Thyroid gland (tissue), 4 donors: Measurements from ENCODE around the gene CNTROB.

ENCODE experiments used
- CTCF ChIP-seq, 6 experiments: fragments of 200-600 bp in 3 of 6; fragments of 450-650 bp in 3 of 6; sonication (generic) in 3 of 6; IDR thresholded peaks; one replicate each; pipeline ENCODE4 v1.5.1; 2016 to 2019; ENCODE audit warnings: antibody characterized with exemption in 6 of 6, mild to moderate bottlenecking in 2 of 6, inconsistent platforms in 1 of 6, moderate library complexity in 1 of 6
- POLR2A ChIP-seq, 2 donors: fragments of 450-650 bp; IDR thresholded peaks; one replicate each; pipeline ENCODE4 v1.6.1; 2017; ENCODE audit warnings: antibody characterized with exemption in 2 of 2, mild to moderate bottlenecking in 2 of 2, moderate library complexity in 1 of 2

DNA sequence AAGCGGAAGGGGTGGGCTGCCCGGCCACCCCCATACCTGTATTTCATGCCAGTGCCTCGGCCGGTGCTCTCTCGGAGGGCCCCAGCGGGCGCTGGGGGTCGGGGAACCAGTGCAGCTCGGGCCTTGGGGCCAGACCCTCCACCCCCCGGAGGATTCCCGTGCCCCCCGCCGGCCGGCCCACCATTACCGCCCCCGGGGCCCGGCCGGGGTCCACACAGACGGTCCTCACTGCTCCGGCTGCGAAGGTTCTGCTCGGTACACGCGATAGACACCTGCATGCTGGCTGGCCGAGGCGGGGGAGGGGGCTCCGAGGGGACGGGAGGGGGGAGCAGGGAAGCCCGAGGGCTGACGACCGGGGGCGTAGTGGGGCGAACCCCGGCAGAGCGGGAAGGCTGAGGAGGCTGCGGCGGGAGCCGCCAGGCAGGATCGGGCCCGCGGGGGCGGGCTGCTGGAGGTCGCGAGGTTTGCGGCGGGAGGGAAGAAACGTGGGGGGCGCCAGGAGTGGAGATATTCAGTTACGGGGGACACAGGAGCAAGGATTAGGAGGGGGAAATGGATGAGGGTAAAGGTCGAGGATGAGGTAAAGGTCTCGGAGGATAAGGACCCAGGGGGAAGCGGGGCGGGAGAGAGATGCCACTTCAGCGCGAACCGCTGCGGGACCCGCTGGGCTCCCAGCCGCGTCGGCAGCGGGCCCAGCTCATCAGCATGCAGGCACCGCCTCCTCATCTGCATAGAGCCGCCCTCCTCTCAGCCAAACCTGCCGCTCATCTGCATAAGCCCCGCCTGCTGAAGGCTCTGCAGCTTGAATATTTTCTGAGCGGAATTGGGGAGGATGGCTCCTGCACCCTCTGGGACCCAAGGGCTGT, 2.6 kb upstream of the CNTROB start, which contains the start of gene KCNAB3:
- TF ChIP-seq CTCF (IDR thresholded peaks at IDR 0.05) (no peak), POLR2A (IDR thresholded peaks at IDR 0.05) (no peak)
